Epithelial cell of proximal tubule (primary cell): ENCODE measurements around the gene NT5M. TPM values are rescaled to one million over a fixed set of nuclear protein-coding genes. Genes with fewer than 3 reads are reported as not detected.

Experiments used
- DNase-seq: peaks from one replicate; pipeline ENCODE4 v3.0.0-alpha.2; 2011; ENCODE audit warnings: low read depth
- H3K4me3 ChIP-seq: 2 replicates; pipeline ENCODE4 v1.5.1; 2011; ENCODE audit warnings: low read depth, mild to moderate bottlenecking, low read length
- CTCF ChIP-seq: conservative IDR thresholded peaks from 2 replicates; pipeline ENCODE4 v1.5.1; 2012; ENCODE audit warnings: low read depth, mild to moderate bottlenecking, low read length
- total RNA-seq: library from RNA; depleted of rRNA; stranded (reverse); fragments of >200 nt; gene quantifications from 2 replicates; pipeline ENCODE4 v1.2.3, GENCODE V29; 2015

Gene NT5M
- total RNA-seq, 1 donor from 2014 or later = 38.7 TPM

- peak; percentile 100 for TF ChIP-seq CTCF
- no peak for DNase-seq
- H3K4me3 ChIP-seq = no peak overlapping the region
Measured at GRCh38 chr17:17356149-17356930, 53.2 kb downstream of the NT5M start.

GRCh38 chr17:17356931-17357270, 53.7 kb downstream of the NT5M start:
- no peak for DNase-seq
- no peak for TF ChIP-seq CTCF
- H3K4me3 ChIP-seq = no peak overlapping the region

DNA sequence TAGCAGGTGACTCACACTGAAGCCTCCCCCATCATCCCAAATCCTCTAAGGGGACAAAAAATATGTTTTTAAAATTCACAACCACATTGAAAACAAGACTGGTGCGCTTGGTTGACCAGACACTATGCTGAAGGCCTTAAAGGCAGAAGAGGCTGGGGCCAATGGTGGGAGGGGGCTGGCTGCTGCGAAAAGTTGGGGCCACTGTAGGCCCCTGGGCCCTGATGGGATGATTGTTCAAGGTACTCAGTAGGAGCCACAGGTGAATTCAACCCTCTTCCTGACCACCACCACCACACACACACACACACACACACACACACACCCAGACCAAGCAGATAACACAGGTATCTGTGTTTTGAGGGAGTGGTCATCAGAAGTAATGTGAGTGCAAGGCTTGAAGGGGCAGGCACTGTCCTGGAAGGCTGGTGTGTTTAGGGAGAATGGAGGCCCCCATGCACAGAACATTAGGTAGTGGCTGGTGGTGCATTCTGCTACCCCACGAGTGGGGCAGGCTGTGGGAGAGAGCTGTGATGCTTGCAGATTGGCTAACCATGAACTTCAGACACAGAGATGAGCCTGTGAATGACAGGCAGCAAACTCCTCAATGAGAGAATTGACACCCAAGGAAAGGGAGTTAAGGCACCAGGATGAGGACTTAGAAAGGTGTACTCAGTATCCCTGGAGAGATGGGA, 55.0 kb downstream of the NT5M start:
- no peak overlapping the region for H3K4me3 ChIP-seq
- DNase-seq = no peak
- TF ChIP-seq CTCF = no peak

DNA sequence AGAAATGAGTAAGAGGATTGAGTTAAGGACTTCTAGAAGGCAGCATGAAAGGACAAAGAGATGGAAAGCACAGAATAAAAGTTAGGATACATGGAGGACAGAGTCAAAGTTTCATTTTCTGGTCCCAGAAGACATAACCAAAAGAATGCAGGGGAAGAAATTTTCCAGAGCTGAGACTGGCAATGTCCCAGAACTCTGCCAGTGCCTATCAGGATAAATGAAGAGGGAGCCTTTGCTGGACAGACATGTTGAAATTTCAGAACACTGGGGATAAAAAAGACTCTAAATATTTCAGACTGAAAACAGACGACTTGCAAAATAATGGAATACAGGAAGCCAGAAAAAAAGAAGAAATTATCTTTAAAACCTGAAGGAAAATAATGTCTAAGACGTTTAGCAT, 55.7 kb downstream of the NT5M start:
- TF ChIP-seq CTCF = no peak
- no peak overlapping the region for H3K4me3 ChIP-seq
- DNase-seq = no peak

DNA sequence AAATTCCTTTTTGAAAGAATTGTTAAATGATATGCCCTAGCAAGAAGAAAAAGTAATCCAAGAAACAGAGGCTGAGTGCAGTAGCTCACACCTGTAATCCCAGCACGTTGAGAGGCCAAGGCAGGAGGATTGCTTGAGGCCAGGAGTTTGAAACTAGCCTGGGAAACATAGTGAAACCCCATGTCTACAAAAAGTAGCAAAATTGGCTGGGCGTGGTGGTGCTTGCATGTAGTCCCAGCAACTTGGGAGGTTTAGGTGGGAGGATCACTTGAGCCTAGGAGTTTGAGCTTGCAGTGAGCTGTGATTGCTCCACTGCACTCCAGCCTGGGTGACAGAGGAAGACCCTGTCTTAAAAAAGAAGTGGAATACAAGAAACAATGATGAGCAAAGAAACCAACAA, 56.1 kb downstream of the NT5M start:
- H3K4me3 ChIP-seq = no peak overlapping the region
- no peak for DNase-seq
- TF ChIP-seq CTCF = no peak

GRCh38 chr17:17360087-17360730, 57.0 kb downstream of the NT5M start:
- H3K4me3 ChIP-seq = no peak overlapping the region
- no peak for TF ChIP-seq CTCF
- DNase-seq = no peak
